ENCODE measurements around the gene SMPD3.

- no peak for TF ChIP-seq CTCF (IDR thresholded peaks at IDR 0.05; ENCODE audit: control extremely low read depth in 1 of 3, insufficient read depth in 1 of 3, low read depth in 1 of 3, low read length in 3 of 3)
- no peak for TF ChIP-seq EP300 (IDR thresholded peaks at IDR 0.05; ENCODE audit: borderline replicate concordance in 1 of 2, low read depth in 2 of 2, low read length in 2 of 2)
- no peak for TF ChIP-seq POLR2AphosphoS5 (IDR thresholded peaks at IDR 0.05; ENCODE audit: low read depth, low read length)
- no peak for TF ChIP-seq CHD1 (IDR thresholded peaks at IDR 0.05; ENCODE audit: low read depth, low read length)
- TF ChIP-seq CREB1 (IDR thresholded peaks at IDR 0.05), result no peak
- no peak for TF ChIP-seq JUND (IDR thresholded peaks at IDR 0.05; ENCODE audit: low read length)
- TF ChIP-seq POLR2A (IDR thresholded peaks at IDR 0.05; ENCODE audit: control extremely low read depth in 1 of 2, low read depth in 2 of 2, low read length in 2 of 2), result no peak
- no peak for TF ChIP-seq MAX (IDR thresholded peaks at IDR 0.05)
- TF ChIP-seq CEBPB (IDR thresholded peaks at IDR 0.05; ENCODE audit: low read depth, low read length), result no peak
- no peak for TF ChIP-seq SP1 (IDR thresholded peaks at IDR 0.05; ENCODE audit: low read depth, low read length)
- TF ChIP-seq RFX5 (IDR thresholded peaks at IDR 0.05; ENCODE audit: borderline replicate concordance, low read depth, low read length), result no peak
- TF ChIP-seq CBX8 (IDR thresholded peaks at IDR 0.05; ENCODE audit: borderline replicate concordance, low read depth, low read length), result no peak
Observed at GRCh38 chr16:68402748-68403040, 45.6 kb downstream of the SMPD3 start.
